T-helper 17 cell (primary cell): Measurements from ENCODE around the gene SERPINA6. TPM values are rescaled to one million over a fixed set of nuclear protein-coding genes. Genes with fewer than 3 reads are reported as not detected.
"Not testable (repeated sequence)": the region's sequence is repeated elsewhere in the genome, so short reads cannot be mapped to it uniquely, and the experiment has no call there.

Experiments used
- ATAC-seq: fragments of 150-1000 bp; cut with Tn5 transposase; 2 replicates; pipeline ENCODE4 v1.10.0; 2021; ENCODE audit warnings: mild to moderate bottlenecking, moderate library complexity
- DNase-seq, 3 donors: peaks; one replicate each; pipeline versions ENCODE4 v3.0.0 to v3.0.0-alpha.2; 2020 to 2021
- H3K9me3 ChIP-seq: one replicate; pipeline ENCODE4 v1.7.0; 2013; ENCODE audit warnings: low read length, mild to moderate bottlenecking; ENCODE audit not compliant: control insufficient read depth, poor library complexity, severe bottlenecking
- H3K27ac Mint-ChIP-seq: one replicate; pipeline ENCODE4 v1.8.0; 2022; ENCODE audit warnings: mild to moderate bottlenecking, moderate library complexity, mixed read lengths
- H3K27me3 Mint-ChIP-seq: one replicate; pipeline ENCODE4 v1.8.0; 2022; ENCODE audit warnings: mixed read lengths
- H3K36me3 Mint-ChIP-seq: one replicate; pipeline ENCODE4 v1.8.0; 2022; ENCODE audit warnings: low read depth, mixed read lengths
- H3K4me1 Mint-ChIP-seq: one replicate; pipeline ENCODE4 v1.8.0; 2022; ENCODE audit warnings: mild to moderate bottlenecking, mixed read lengths
- H3K4me3 Mint-ChIP-seq: one replicate; pipeline ENCODE4 v1.8.0; 2022; ENCODE audit warnings: mild to moderate bottlenecking, moderate library complexity, mixed read lengths
- total RNA-seq, 4 donors: library from RNA in 2 of 4; stranded (reverse) in 2 of 4; gene quantifications; one replicate each; pipeline ENCODE4 v1.2.3 and lab custom pipeline; 2022 to 2026

SERPINA6 gene, protein sequence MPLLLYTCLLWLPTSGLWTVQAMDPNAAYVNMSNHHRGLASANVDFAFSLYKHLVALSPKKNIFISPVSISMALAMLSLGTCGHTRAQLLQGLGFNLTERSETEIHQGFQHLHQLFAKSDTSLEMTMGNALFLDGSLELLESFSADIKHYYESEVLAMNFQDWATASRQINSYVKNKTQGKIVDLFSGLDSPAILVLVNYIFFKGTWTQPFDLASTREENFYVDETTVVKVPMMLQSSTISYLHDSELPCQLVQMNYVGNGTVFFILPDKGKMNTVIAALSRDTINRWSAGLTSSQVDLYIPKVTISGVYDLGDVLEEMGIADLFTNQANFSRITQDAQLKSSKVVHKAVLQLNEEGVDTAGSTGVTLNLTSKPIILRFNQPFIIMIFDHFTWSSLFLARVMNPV
- total RNA-seq (not detected), total RNA-seq (lab: John Stamatoyannopoulos, UW) (0 reads per million in 2 donors)

DNA sequence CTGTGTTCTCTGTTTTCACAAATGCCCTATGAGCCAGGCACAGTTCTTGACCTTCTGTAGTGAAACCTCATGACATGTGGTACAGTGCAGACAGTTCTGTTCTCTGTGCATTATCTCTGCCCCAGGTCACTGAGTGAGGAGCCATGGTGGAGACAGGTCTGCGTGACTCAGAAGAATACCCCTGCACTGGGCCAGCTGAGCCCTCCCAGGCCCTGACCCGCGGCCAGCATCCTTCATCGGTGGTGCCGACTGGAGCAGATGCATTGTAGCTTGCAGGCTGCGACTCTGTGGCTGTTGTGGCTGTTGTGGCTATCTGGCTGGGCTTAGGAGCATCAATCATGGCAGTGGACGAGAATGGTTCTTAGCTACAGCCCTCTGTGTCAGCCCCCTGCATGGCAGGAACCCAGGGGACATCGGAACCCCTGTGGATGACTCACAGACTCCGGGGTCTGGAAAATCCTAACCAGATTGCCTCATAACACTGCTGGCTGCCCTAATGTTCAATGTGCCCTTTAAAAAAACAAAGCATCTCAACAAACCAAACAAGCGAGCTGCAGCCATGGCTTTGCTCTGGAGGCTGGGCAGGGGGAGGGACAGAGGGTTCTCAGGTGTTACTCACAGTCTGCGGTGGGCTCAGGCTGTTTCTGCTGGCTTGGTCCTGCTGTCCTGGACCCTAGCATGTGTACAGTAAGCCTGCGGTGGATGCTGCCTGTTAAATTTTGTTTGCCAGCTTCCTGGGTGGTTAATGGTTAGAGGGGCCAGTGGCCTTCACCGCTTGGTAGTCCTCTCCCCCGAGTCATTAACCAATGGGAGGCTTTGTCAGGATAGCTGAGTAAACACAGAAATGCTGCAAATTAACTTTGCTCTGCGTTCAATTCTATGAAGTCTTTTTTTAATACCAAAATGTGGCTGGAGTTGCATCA lies at the start of gene SERPINA6:
Gene SERPINA6, minus strand, starts transcription at position 689 of the 923 bp plus-strand sequence. CDS start 8,688 bp downstream, outside the sequence.
- no peak for ATAC-seq
- Mint-ChIP-seq H3K27ac (no peak within 1 kb of the TSS), H3K36me3 (no peaks in the 10 kb centered on the region), H3K4me1 (no peaks in the 10 kb centered on the region), H3K27me3 (peaks cover 8% of the 10 kb centered on the region), H3K4me3 (no peak within 1 kb of the TSS)
- no peak for DNase-seq
- H3K9me3 ChIP-seq, result no peaks in the 10 kb centered on the region

DNA sequence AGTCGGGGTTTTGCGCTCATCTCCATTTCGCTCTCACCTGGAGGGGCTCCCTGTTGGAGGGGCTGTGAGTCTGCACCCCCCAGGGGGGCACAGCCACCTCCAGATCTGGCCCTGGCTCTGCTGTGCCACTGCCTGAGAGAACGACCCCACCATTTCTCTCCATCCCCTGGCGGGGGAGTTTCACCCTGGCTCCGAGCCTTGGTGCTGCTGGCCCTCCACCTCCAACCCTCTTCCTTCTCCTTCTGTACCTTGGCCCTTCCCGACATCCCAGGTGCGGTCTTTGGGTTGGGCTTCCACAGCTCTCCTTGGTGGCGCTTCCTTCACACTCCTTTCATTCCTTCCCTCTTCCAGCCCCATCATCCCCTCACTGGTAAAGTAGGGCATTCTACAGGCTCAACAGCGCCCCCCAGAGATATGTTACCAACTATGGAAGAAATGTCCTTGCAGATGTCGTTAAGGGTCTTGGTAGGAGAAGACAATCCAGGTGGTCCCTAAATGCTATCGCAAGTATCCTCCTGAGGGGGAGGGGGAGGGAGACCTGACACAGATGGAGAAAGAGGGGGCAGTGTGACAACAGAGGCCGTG lies 49.0 kb upstream of the SERPINA6 start:
- DNase-seq, result no peak

DNA sequence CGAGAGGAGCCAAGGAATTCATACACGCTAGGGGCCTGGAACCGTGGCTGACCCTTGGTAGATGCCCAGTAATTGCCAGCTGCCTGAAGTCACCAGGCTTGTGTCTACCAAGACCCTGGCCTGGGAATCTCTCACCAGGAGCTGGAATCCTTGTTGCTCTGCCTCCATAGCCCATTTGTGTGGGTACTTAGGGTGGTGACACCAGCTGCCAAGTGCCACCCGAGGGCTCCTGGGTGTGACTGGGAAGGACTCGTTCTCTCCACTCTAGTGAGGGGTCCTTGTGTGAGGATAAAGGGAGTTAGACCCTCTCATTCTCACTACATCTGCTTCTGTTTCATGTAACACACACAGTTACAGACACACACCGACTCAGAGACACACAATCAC lies 47.4 kb upstream of the SERPINA6 start:
- Mint-ChIP-seq H3K4me1 (peaks cover 6% of the 10 kb centered on the region), H3K36me3 (no peaks in the 10 kb centered on the region), H3K4me3 (no peak overlapping the region), H3K27ac (no peak overlapping the region), H3K27me3 (peaks cover 27% of the 10 kb centered on the region)
- H3K9me3 ChIP-seq, result no peaks in the 10 kb centered on the region
- no peak for ATAC-seq
- DNase-seq, result no peak

More for the DNA sequence above, 49.0 kb upstream of the SERPINA6 start:
- ATAC-seq, result no peak
- Mint-ChIP-seq H3K27ac (no peak overlapping the region), H3K36me3 (no peaks in the 10 kb centered on the region), H3K4me1 (peaks cover 6% of the 10 kb centered on the region), H3K4me3 (no peak overlapping the region), H3K27me3 (peaks cover 32% of the 10 kb centered on the region)
- H3K9me3 ChIP-seq, result no peaks in the 10 kb centered on the region

DNA sequence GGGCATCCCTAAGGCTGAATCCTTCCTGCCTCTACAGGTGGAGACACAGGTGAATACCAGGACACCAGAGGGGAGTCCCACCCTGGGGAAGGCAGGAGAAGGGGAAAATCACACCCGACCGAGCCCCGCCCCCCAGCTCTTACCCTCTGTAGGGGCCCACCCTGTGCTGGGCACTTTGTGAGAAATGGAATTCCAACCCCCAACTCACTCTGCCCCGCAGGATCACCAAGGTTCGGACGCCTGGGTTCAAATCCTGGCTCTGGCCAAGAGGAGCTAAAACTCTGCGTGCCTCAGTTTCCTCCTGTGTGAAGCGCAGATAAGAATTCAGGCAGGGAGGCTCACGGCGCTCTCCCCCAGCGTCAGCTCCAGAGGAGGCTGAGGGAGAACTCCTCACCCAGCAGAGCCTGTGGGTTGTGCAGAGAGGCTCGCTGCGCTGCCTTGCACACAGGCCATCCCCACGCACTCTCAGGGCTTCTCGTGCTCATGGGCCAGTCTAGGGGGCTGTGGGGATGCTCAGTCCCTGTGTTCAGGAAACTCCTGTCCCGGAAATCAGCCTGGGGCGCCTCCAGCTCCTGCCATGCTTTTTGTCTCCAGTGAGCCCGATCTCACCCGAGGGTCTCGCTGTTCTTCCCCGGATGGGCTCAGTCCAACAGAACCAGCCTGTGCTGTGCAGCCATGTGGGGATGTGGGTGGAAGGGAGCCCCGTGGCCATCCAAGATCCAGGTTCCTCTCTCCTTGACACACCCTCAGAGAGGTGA lies 46.8 kb upstream of the SERPINA6 start:
- H3K36me3 Mint-ChIP-seq, H3K9me3 ChIP-seq, H3K4me3 Mint-ChIP-seq, H3K27ac Mint-ChIP-seq, H3K4me1 Mint-ChIP-seq, ATAC-seq, DNase-seq: not testable (repeated sequence)
- peaks cover 27% of the 10 kb centered on the region for H3K27me3 Mint-ChIP-seq

DNA sequence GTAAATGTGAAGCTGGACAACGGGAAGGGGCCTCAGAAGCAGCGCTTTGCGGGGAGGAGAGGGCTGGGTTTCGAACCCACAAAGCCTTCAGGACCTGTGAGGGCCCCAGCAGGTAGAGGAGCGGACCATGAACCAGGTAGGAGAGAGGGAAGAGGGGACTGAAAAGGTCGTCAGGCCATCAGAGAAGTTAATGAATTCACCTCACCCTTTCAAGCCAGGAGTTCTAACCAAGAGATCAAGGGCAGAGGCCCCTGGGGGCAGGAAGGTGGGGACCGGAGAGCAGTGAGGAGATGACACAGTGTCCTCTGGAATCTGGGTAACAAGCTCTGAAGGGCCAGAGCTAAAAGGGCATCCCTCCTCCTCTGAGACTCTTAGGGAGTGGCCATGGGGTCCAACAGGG lies 45.8 kb upstream of the SERPINA6 start:
- DNase-seq, result no peak
- Mint-ChIP-seq H3K4me1 (peaks cover 6% of the 10 kb centered on the region), H3K4me3 (no peak overlapping the region), H3K27me3 (peaks cover 23% of the 10 kb centered on the region), H3K27ac (peak overlapping the region; percentile 61), H3K36me3 (no peaks in the 10 kb centered on the region)
- ATAC-seq, result no peak
- no peaks in the 10 kb centered on the region for H3K9me3 ChIP-seq

DNA sequence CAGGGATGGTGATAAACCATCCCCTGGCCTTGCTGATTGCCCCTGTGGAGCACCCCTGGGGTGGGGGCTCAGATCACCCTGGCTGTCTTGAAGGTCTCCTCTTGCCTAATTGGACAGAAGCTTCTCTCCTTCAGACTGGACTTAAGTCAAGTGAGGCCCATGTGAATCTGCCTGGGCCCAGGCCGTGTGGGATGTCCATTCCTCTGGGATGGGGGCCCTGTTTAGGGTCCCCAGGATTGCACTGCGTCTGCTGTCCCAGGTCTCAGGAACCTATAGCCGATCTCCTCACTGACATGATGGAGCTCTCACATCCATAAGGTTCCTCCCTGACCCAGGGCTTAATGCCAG lies 45.1 kb upstream of the SERPINA6 start:
- H3K4me3 Mint-ChIP-seq, result no peak overlapping the region
- peaks cover 21% of the 10 kb centered on the region for H3K27me3 Mint-ChIP-seq

DNA sequence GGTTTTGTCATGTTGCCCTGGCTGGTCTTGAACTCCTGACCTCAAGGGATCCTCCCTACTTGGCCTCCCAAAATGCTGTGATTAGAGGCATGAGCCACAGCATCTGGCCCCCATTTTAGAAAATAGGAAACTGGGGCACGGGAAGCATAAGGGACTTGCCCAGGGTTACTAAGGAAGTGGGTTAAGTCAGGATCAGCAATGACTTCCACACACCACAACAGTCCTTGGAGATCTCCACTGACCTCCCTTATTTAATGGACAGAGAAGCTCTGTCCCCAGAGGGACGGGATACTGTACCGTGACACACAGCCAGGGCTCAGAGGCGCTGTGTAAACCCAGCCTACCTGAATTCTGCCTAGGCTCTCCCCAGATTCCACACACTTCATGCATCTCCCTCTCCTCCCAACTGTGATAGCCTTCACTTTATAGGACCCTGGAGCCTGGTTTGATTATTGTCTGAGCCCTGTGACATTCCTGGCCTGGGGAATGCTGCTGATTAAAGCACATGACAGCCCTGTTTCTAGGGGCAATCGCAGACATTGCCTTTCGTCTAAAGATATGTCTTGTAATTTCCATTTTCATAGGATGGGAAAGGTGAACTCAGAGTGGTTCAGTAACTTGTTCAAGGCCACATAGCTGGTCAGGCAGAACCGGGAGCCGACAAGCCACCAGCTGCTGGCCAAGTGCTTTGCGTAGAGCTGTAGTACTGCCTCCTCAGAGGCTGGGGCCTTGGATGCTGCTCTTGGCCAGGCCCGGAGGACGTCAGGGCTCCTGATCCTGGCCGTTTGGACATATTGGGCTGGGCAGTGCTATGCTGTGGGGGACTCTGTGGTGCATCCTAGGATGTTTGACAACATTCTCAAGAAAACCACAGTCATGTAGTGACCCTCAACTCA lies 44.5 kb upstream of the SERPINA6 start:
- Mint-ChIP-seq H3K27me3 (peaks cover 27% of the 10 kb centered on the region), H3K4me3 (no peak overlapping the region), H3K27ac (no peak overlapping the region), H3K36me3 (no peaks in the 10 kb centered on the region), H3K4me1 (peaks cover 6% of the 10 kb centered on the region)
- DNase-seq (no peak), ATAC-seq (no peak)
- no peaks in the 10 kb centered on the region for H3K9me3 ChIP-seq

More for the DNA sequence above, 45.1 kb upstream of the SERPINA6 start:
- Mint-ChIP-seq H3K4me1 (peaks cover 6% of the 10 kb centered on the region), H3K36me3 (no peaks in the 10 kb centered on the region), H3K27ac (peak overlapping the region; percentile 61)
- ATAC-seq (no peak), DNase-seq (no peak)
- H3K9me3 ChIP-seq, result no peaks in the 10 kb centered on the region

DNA sequence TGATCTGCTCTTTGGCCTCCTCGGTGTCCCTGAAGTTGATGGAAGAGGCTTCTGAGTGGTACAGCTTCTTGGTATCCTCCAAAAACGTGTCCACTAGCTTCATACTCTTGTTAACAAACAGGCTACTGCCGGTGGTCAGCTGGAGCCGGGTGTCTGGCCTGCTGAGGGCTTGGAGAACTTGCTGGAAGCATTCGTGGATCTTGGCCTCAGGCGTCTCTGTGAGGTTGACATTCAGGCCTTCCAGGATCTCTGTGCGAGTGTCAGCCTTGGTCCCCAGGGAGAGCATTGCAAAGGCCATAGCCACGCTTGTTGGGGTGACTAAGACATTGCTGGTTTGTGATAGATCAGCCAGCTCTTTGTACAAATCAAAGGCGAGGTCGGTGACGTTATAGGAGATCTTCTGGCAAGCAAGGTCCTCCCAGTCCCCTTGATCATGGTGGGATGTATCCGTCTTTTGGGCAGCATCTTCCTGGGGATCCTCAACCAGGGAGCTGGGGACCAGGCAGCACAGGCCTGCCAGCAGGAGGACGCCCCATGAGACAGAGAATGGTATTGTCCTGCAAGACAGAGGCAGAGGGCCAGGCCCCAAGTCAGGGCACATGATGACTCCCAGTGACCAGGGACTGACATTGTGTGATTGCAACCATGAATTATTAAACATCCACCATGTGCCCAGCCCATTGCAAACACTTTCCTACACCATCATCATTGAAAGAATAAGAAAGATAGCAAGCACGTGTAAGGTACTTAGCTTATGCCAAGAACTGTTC lies 43.2 kb upstream of the SERPINA6 start, which contains the start of gene SERPINA2:
Gene SERPINA2, minus strand, starts transcription at position 553 of the 770 bp plus-strand sequence.
- ATAC-seq (no peak), DNase-seq (no peak)
- H3K36me3 Mint-ChIP-seq, result peaks cover 3% of the 10 kb centered on the region
- H3K27ac Mint-ChIP-seq, result no peak within 1 kb of the TSS
- H3K9me3 ChIP-seq, result no peaks in the 10 kb centered on the region
- H3K4me1 Mint-ChIP-seq, result peaks cover 5% of the 10 kb centered on the region
- H3K27me3 Mint-ChIP-seq, result peaks cover 29% of the 10 kb centered on the region
- no peak within 1 kb of the TSS for H3K4me3 Mint-ChIP-seq

DNA sequence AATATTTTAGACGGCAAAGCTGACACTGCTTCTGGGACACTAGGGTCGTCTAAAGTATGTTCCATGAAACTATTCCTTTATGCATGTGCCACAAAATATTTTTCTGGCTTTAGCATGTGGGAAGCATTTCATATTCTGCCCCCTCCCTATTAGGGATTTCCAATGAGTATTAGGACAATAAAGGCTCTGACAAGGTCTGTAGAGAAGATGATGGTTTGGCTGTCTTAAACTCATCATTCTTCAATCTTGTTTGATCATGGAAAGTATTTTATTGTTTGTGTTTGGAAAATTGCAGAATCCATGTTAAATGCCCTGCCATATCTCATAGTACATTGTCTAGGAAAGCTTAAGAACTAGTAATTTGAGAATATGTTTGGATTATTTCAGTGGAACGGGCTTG lies 42.5 kb upstream of the SERPINA6 start:
- DNase-seq, result no peak
- Mint-ChIP-seq H3K4me1 (peaks cover 4% of the 10 kb centered on the region), H3K27me3 (peaks cover 29% of the 10 kb centered on the region), H3K27ac (no peak overlapping the region), H3K4me3 (no peak overlapping the region), H3K36me3 (peaks cover 4% of the 10 kb centered on the region)
- no peaks in the 10 kb centered on the region for H3K9me3 ChIP-seq
- ATAC-seq, result no peak

DNA sequence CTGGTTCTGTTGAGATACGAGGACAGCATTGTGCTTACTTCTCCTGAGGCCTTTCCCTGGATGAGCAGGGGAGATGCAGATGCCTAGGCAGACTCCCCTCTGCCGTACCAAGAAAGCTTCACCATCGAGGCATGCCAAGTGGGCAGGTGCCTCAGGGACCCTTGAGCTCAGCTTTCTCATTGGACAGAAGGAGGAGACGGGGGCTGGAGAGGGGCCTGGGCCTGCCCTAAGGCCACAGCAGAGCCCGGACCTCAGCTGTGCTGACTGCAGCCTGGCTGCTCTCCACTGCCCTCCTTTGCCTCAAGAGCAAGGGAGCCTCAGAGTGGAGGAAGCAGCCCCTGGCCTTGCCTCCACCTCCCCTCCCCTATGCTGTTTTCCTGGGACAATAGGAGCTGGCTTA lies 41.8 kb upstream of the SERPINA6 start:
- DNase-seq (no peak), ATAC-seq (no peak)
- H3K4me3 Mint-ChIP-seq, result no peak overlapping the region
- no peak overlapping the region for H3K27ac Mint-ChIP-seq
- peaks cover 30% of the 10 kb centered on the region for H3K27me3 Mint-ChIP-seq
- peaks cover 5% of the 10 kb centered on the region for H3K36me3 Mint-ChIP-seq
- no peaks in the 10 kb centered on the region for H3K9me3 ChIP-seq
- peaks cover 4% of the 10 kb centered on the region for H3K4me1 Mint-ChIP-seq

DNA sequence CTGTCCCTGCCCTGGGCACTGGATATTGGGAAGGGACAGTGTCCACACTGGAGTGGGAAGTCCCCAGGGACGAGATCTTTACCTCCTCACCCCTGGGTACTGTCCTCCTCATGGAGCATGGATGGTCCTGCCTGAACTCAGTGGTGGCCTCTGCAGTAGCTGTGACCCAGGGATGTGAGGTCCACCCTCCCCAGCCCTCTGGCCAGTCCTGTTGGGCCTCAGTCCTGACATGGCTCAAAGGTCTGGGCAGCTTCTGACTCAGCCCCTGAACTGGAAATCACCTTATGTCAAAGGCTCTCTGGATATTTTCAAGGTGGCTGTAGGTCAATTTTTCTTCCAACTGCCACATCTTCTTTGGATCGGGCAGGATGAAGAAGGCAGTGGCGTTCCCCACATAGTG lies 40.9 kb upstream of the SERPINA6 start:
- DNase-seq, result no peak
- no peaks in the 10 kb centered on the region for H3K9me3 ChIP-seq
- no peak overlapping the region for H3K4me3 Mint-ChIP-seq
- no peak overlapping the region for H3K27ac Mint-ChIP-seq
- H3K36me3 Mint-ChIP-seq, result peaks cover 5% of the 10 kb centered on the region
- peaks cover 4% of the 10 kb centered on the region for H3K4me1 Mint-ChIP-seq
- no peak for ATAC-seq
- peaks cover 36% of the 10 kb centered on the region for H3K27me3 Mint-ChIP-seq
